Dermis lymphatic vessel endothelial cell (primary cell): ENCODE measurements around the gene ACCS. TPM values are rescaled to one million over a fixed set of nuclear protein-coding genes. Genes with fewer than 3 reads are reported as not detected.

ENCODE experiments used
- total RNA-seq: library from RNA; depleted of rRNA; stranded (reverse); fragments of >200 nt; gene quantifications from 2 replicates; pipeline ENCODE4 v1.2.1, GENCODE V29; 2014

The ACCS gene
- 7.3 and 15.4 TPM in 2 replicates for total RNA-seq

GRCh38 chr11:44065841-44066731, at the start of gene ACCS:
Gene ACCS (plus strand): TSS chr11:44066270. CDS start chr11:44067628, 1,358 bp downstream.

GRCh38 chr11:44047931-44048431, 18.1 kb upstream of the ACCS start, which contains the start of gene ACCSL:
Gene ACCSL (plus strand): TSS chr11:44047981. CDS start chr11:44048037, 56 bp downstream.

GRCh38 chr11:44095506-44096359, 29.7 kb downstream of the ACCS start, which contains the start of gene EXT2:
Gene EXT2 (plus strand): TSS chr11:44095678. CDS start chr11:44107713, 12,035 bp downstream.

Other genes starting within 250 kb of the ACCS start
- 34.1 and 37.3 TPM in 2 replicates for gene ALKBH3, start 185.4 kb upstream of the ACCS start, total RNA-seq
- gene C11orf96, start 123.6 kb upstream of the ACCS start, total RNA-seq = 11.5 and 14.5 TPM in 2 replicates
- not detected in 2 replicates for gene ACCSL, start 18.3 kb upstream of the ACCS start, total RNA-seq
- gene EXT2, start 29.4 kb downstream of the ACCS start, total RNA-seq = 103 and 111 TPM in 2 replicates
- not detected in 2 replicates for gene ALX4, start 243.9 kb downstream of the ACCS start, total RNA-seq